HL-60/S4 (cell line): ENCODE measurements around the gene ABCB8.

Source experiments
- in situ Hi-C: fragments of 300-500 bp; cut with MboI; formaldehyde crosslinking; loops from 2 replicates; pipeline ENCODE4 v1.14.3; 2022; ENCODE audit warnings: low sequenced_read_pairs

Gene ABCB8

DNA sequence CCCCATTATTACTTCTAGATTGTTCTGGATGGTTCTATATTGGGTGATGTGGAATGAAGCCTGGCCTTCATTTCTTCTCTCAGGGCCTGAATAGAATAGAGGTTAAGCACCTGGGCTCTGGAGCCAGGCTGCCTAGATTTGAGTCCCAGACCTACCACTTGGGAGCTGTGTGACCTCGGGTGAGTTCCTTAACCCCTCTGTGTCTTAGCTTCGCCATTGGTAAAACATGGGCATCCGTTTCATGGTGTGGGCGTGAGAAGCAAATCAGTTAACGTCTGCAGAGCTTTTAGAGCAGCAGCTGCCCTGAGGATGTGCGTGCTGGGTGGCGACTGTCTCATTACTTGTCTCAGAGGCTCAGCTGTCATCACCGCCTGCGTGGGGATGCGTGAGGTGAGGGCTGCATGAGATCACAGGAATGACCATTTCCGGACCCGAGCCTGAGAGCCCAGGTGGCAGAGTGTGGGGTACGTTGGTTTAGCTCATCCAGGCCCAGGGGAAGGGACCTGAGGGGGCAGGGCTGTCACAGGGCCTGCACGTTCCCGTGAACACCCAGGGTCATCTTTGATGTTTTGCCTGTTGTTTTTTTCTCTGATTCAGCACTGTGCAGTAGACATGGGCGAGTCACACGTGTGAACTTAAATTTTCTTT, 67.7 kb downstream of the ABCB8 start:
- in situ Hi-C loops: no loop called here
